Measurements from ENCODE around the gene CUBN. TPM values are rescaled to one million over a fixed set of nuclear protein-coding genes. Genes with fewer than 3 reads are reported as not detected.

Gene CUBN
- total RNA-seq, 4 donors from 2014 or later = 13.4 to 31.0 (median 19.7) TPM

DNA sequence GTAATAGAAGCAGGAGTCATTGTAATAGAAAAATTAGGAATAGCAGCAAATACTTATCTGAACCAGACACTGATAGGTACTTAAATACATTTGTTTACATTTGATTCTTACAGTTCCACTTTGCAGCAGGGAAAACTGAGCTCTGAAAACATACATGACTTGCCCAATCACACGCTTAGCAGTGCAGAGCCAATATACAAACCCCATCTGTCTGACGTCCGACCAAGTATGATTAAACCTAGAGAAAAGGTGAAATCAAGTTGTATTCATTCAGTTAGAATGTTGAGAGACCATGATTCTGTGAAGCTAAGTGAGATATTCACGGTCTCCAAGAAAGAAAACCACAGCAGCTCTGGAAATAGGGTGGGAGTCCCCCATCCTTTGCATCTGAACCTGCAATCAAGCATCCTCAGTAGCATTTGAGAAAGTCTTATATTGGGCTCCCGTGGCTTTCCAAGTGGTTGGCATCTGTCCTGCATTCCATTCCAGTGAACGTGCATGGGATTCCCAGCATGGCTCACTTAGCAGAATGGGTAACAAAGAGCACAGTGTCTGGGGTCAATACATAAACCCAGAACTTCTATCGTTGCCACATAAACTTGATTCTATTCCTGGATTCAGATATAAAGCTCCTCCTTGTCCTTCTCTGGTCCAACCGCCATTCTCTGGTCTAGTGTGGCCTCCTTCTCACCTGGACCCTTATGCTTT lies 163.7 kb downstream of the CUBN start:
- 41 to 42% methylated on average over 8 of the region's 8 CpGs for WGBS, 2 donors
- H3K4me1 ChIP-seq = peaks cover 7 to 40% of the 10 kb centered on the region in 2 donors
- no peak overlapping the region for H3K4me3 ChIP-seq (replicated peaks in 1 of 3)
- H3K9me3 ChIP-seq = no peaks in the 10 kb centered on the region
- DNase-seq = peak; percentile 84 to 87
- no peaks in the 10 kb centered on the region for H3K27me3 ChIP-seq
- TF ChIP-seq POLR2A (IDR thresholded peaks at IDR 0.05) = peak in 1 of 2 donors; percentile 5
- TF ChIP-seq, protein P1, sequence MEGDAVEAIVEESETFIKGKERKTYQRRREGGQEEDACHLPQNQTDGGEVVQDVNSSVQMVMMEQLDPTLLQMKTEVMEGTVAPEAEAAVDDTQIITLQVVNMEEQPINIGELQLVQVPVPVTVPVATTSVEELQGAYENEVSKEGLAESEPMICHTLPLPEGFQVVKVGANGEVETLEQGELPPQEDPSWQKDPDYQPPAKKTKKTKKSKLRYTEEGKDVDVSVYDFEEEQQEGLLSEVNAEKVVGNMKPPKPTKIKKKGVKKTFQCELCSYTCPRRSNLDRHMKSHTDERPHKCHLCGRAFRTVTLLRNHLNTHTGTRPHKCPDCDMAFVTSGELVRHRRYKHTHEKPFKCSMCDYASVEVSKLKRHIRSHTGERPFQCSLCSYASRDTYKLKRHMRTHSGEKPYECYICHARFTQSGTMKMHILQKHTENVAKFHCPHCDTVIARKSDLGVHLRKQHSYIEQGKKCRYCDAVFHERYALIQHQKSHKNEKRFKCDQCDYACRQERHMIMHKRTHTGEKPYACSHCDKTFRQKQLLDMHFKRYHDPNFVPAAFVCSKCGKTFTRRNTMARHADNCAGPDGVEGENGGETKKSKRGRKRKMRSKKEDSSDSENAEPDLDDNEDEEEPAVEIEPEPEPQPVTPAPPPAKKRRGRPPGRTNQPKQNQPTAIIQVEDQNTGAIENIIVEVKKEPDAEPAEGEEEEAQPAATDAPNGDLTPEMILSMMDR (IDR thresholded peaks at IDR 0.05) = no peak
- intact Hi-C loops (cut with DNase I) = no loop called here
- no peaks in the 10 kb centered on the region for H3K36me3 ChIP-seq
- H3K27ac ChIP-seq = peak overlapping the region; percentile 62 to 83 (median 74)

DNA sequence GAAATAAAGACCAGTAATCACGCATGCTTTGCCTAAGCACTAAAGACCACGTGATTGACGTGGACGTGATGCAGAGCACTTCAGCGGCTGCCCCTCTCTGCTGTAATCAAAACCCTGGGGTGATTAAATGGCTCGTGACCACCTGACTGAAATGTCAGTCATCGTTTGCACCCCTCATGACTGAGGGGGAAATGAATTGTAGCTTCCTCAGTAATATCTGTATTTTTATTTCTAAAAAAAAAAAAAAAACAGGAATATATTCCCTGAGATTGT lies 164.3 kb downstream of the CUBN start:
- no peaks in the 10 kb centered on the region for H3K27me3 ChIP-seq
- DNase-seq = no peak
- 75 to 92% methylated on average over 7 of the region's 7 CpGs for WGBS, 2 donors
- intact Hi-C loops (cut with DNase I) = no loop called here
- no peaks in the 10 kb centered on the region for H3K9me3 ChIP-seq
- H3K4me3 ChIP-seq (replicated peaks in 1 of 3) = no peak overlapping the region
- no peak overlapping the region for H3K27ac ChIP-seq
- no peaks in the 10 kb centered on the region for H3K36me3 ChIP-seq
- TF ChIP-seq, protein P1 (IDR thresholded peaks at IDR 0.05) = no peak
- no peak for TF ChIP-seq POLR2A (IDR thresholded peaks at IDR 0.05)
- H3K4me1 ChIP-seq = peaks cover 7 to 36% of the 10 kb centered on the region in 2 donors

DNA sequence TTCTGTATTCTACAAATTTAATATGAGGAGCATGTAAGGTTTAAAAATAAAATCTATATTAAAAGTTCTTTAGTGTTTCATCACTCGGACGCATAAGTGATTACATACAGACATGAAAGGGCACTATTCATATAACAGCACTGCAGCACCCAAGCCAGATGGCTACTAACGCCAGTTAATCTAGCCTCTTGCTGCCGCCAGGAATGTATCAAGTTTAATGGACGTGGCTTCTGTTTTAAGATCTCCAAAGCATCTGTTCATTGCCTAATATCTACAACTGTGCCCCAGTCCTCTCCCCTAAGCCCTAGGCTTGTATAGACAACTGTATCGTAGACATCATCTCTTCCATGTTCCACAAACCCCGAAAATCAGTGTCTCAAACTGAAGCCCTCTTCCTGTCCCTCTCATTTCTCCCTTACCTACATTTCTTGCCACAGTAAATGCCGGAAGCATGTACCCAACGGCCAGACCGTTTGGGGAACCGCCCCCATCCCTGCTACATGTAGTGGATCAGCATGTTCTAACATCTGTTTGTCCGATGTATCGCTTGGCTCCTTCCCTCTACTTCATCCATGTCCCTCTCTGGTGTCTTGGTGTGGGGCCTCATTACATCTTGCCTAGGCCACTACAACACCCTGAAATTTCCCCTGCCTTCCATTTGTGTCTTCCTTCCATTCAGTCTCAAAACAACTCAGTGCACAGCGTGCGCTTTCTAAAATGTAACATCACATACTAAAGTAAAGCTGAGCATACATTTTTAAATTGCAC lies 164.9 kb downstream of the CUBN start:
- Histone ChIP-seq H3K4me3 (replicated peaks in 1 of 3) (no peak overlapping the region), H3K4me1 (peaks cover 7 to 36% of the 10 kb centered on the region in 2 donors), H3K9me3 (no peaks in the 10 kb centered on the region), H3K27me3 (no peaks in the 10 kb centered on the region), H3K36me3 (no peaks in the 10 kb centered on the region), H3K27ac (no peak overlapping the region)
- TF ChIP-seq, protein P1 (IDR thresholded peaks at IDR 0.05) = no peak
- DNase-seq = no peak
- intact Hi-C loops (cut with DNase I) = no loop called here
- 89% methylated on average over 15 of the region's 15 CpGs for whole genome bisulfite sequencing, 2 donors

DNA sequence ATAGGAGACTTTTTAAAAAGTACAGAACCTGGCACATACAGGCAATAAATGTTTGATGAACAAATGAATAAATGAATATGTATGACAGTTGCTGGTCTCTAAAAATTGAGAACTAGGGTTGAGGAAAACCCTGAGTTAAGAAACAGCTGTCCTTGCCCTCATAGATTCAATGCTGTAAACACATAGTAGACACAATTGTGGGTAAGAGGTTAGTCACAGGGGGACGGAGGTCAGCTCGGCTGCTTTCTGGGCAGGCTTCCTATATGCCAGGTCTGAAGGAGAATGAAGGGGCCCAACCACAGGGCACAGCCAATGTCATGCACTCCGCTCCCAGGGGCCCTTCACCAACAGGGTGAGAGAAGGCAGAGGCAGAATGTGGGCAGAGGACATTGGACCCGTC lies 169.1 kb downstream of the CUBN start:
- 88 to 95% methylated on average over 4 of the region's 4 CpGs for WGBS, 2 donors
- TF ChIP-seq, protein P1 (IDR thresholded peaks at IDR 0.05) = no peak
- TF ChIP-seq POLR2A (IDR thresholded peaks at IDR 0.05) = no peak
- no peak for DNase-seq

DNA sequence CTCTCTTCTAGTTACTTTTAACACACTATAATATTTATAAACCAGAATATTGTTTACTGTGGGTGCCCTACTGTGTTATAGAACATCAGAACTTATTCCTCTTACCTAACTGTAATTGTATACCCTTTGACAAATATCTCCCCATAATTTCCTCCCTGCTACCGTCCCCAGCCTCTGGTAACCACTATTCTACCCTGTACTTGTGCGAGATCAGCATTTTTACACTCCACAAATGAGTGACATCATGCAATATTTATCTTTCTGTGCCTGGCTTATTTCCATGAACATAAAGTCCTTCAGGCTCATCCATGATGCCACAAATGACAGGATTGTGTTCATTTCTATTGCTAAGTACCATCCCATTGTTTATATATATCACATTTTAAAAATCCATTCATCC lies 172.6 kb downstream of the CUBN start:
- H3K36me3 ChIP-seq = no peaks in the 10 kb centered on the region
- H3K4me1 ChIP-seq = peaks cover 17 to 22% of the 10 kb centered on the region in 2 donors
- no peak for TF ChIP-seq POLR2A (IDR thresholded peaks at IDR 0.05)
- TF ChIP-seq, protein P1 (IDR thresholded peaks at IDR 0.05) = no peak
- intact Hi-C loops (cut with DNase I) = no loop called here
- H3K4me3 ChIP-seq (replicated peaks in 1 of 3) = no peak overlapping the region
- H3K27ac ChIP-seq = no peak overlapping the region
- WGBS, 2 donors = 90 to 92% methylated on average over 2 of the region's 2 CpGs
- H3K9me3 ChIP-seq = no peaks in the 10 kb centered on the region
- no peaks in the 10 kb centered on the region for H3K27me3 ChIP-seq
- no peak for DNase-seq

More for the DNA sequence above, 169.1 kb downstream of the CUBN start:
- H3K27ac ChIP-seq = no peak overlapping the region
- no peak overlapping the region for H3K4me3 ChIP-seq (replicated peaks in 1 of 3)
- H3K27me3 ChIP-seq = no peaks in the 10 kb centered on the region
- peaks cover 9 to 18% of the 10 kb centered on the region in 2 donors for H3K4me1 ChIP-seq
- H3K9me3 ChIP-seq = no peaks in the 10 kb centered on the region
- no peaks in the 10 kb centered on the region for H3K36me3 ChIP-seq
- intact Hi-C loops (cut with DNase I) = no loop called here
